A549 (cell line): Measurements from ENCODE around the gene PITPNM2. TPM values are rescaled to one million over a fixed set of nuclear protein-coding genes. Genes with fewer than 3 reads are reported as not detected.
A peak's percentile ranks its signal among the peaks of the same experiment; 100 is the strongest.

Experiments used
- ATAC-seq, 2 experiments: fragments of 200-7000 bp in 1 of 2; fragments of >200 bp in 1 of 2; cut with Nextera tagmentation in 1 of 2; cut with Tn5 transposase in 1 of 2; 3 replicates each; pipeline versions ENCODE4 v1.8.0 to v1.9.1; 2018 to 2020; ENCODE audit warnings: mild to moderate bottlenecking in 1 of 2, moderate library complexity in 1 of 2
- CTCF ChIA-PET: fragments of 300-600 bp; sonication (Branson Sonifier 250); formaldehyde crosslinking; extraction: SDS; loops from one replicate; lab custom pipeline; 2021; ENCODE audit warnings: antibody characterized with exemption, inconsistent platforms; lab: Yijun Ruan, JAX
- POLR2A ChIA-PET: fragments of 350-600 bp; formaldehyde crosslinking; extraction: SDS; loops from one replicate; lab custom pipeline; 2021; ENCODE audit warnings: antibody characterized with exemption, inconsistent platforms; lab: Yijun Ruan, JAX
- DNase-seq, 2 experiments: peaks; one replicate each; pipeline versions ENCODE4 v3.0.0 to v3.0.0-alpha.2; 2011 to 2016; ENCODE audit warnings: low read depth in 1 of 2, low spot score in 1 of 2
- FAIRE-seq: peaks from 2 replicates; lab custom pipeline; 2011; peaks lifted over from hg19 to GRCh38; lab: Jason Lieb, UNC
- H3K27ac ChIP-seq, 2 experiments: fragments of >200 bp; sonication (Bioruptor Twin); formaldehyde crosslinking; 3 replicates each; pipeline ENCODE4 v1.5.1; 2016 to 2017
- H3K4me1 ChIP-seq: fragments of >200 bp; sonication (Bioruptor Twin); formaldehyde crosslinking; 3 replicates; pipeline ENCODE4 v1.6.1; 2016
- H3K4me2 ChIP-seq: fragments of >200 bp; sonication (Bioruptor Twin); formaldehyde crosslinking; 3 replicates; pipeline ENCODE4 v1.6.1; 2016
- H3K4me3 ChIP-seq: fragments of >200 bp; sonication (Bioruptor Twin); formaldehyde crosslinking; 3 replicates; pipeline ENCODE4 v1.5.1; 2016
- H3K9me3 ChIP-seq: fragments of >200 bp; sonication (Bioruptor Twin); formaldehyde crosslinking; 3 replicates; pipeline ENCODE4 v1.6.1; 2016
- CBX2 ChIP-seq: fragments of 200-600 bp; sonication (generic); IDR thresholded peaks from 2 replicates; pipeline ENCODE4 v1.6.1; 2016; ENCODE audit warnings: low read depth, mild to moderate bottlenecking, borderline replicate concordance
- CEBPB ChIP-seq, 2 experiments: fragments of >200 bp in 1 of 2; sonication (Bioruptor Twin) in 1 of 2; formaldehyde crosslinking in 1 of 2; IDR thresholded peaks; 2 replicates each; pipeline ENCODE4 v1.6.1; 2012 to 2016
- CHD4 ChIP-seq: fragments of 200-600 bp; sonication (generic); IDR thresholded peaks from 2 replicates; pipeline ENCODE4 v1.6.1; 2016; ENCODE audit warnings: antibody characterized with exemption, mild to moderate bottlenecking, borderline replicate concordance
- HEYL ChIP-seq: fragments of 250-450 bp; sonication (Bioruptor Pico); IDR thresholded peaks from 2 replicates; pipeline ENCODE4 v1.8.0; 2021; ENCODE audit warnings: mild to moderate bottlenecking, moderate library complexity
- KDM1A ChIP-seq: fragments of 200-600 bp; sonication (generic); IDR thresholded peaks from 2 replicates; pipeline ENCODE4 v1.6.1; 2016; ENCODE audit warnings: low read depth, mild to moderate bottlenecking
- MYC ChIP-seq: IDR thresholded peaks from 2 replicates; pipeline ENCODE4 v1.6.1; 2012; ENCODE audit warnings: mild to moderate bottlenecking, inconsistent platforms, low read length, improper control_type of control experiment, borderline replicate concordance
- POLR2AphosphoS2 ChIP-seq: conservative IDR thresholded peaks from 2 replicates; pipeline ENCODE4 v1.6.1; 2012; ENCODE audit warnings: low read length, improper control_type of control experiment, inconsistent platforms
- RAD21 ChIP-seq, 2 experiments: fragments of >200 bp in 1 of 2; sonication (Bioruptor Twin) in 1 of 2; formaldehyde crosslinking in 1 of 2; IDR thresholded peaks in 1 of 2; conservative IDR thresholded peaks in 1 of 2; 2 replicates in 1 of 2; 3 replicates in 1 of 2; pipeline ENCODE4 v1.6.1; 2012 to 2018; ENCODE audit warnings: inconsistent platforms in 1 of 2
- RARB ChIP-seq: fragments of 250-450 bp; sonication (Bioruptor Pico); IDR thresholded peaks from 2 replicates; pipeline ENCODE4 v1.8.0; 2021; ENCODE audit warnings: mild to moderate bottlenecking, moderate library complexity
- RCOR1 ChIP-seq: fragments of 150-350 bp; IDR thresholded peaks from 2 replicates; pipeline ENCODE4 v1.6.1; 2014; ENCODE audit warnings: antibody characterized with exemption, low read length, low read depth
- RFX5 ChIP-seq: fragments of 450-650 bp; IDR thresholded peaks from 2 replicates; pipeline ENCODE4 v1.7.1; 2014; ENCODE audit warnings: antibody characterized with exemption, mild to moderate bottlenecking, moderate library complexity
- SREBF2 ChIP-seq: fragments of 450-650 bp; IDR thresholded peaks from 2 replicates; pipeline ENCODE4 v1.6.1; 2014; ENCODE audit warnings: mild to moderate bottlenecking, moderate library complexity
- TFCP2L1 ChIP-seq: fragments of 250-450 bp; sonication (Bioruptor Pico); IDR thresholded peaks from 2 replicates; pipeline ENCODE4 v1.5.0; 2021; ENCODE audit warnings: mild to moderate bottlenecking
- ZSCAN20 ChIP-seq: fragments of 250-450 bp; sonication (Bioruptor Pico); IDR thresholded peaks from 2 replicates; pipeline ENCODE4 v1.8.0; 2022; ENCODE audit warnings: mild to moderate bottlenecking, moderate library complexity
- WGBS: methylation state at CpG from one replicate; pipeline ENCODE4 v1.1.6; 2017; ENCODE audit errors: missing lambda C conversion rate; 5-methylcytosine and 5-hydroxymethylcytosine counted together
- polyA plus RNA-seq, 4 experiments: library from polyadenylated mRNA; depleted of rRNA in 3 of 4; stranded (reverse); fragments of >200 nt; fragmentation: RNase III in 1 of 4; extraction: RNeasy Plus Mini Kit Qiagen cat#74134 plus additional on column Dnase treatment in 1 of 4; gene quantifications; 2 replicates in 3 of 4; 3 replicates in 1 of 4; pipeline ENCODE4 v1.2.3, GENCODE V29; 2011 to 2017
- TF ChIP-seq, protein P1 (sequence below): fragments of 250-450 bp; sonication (Bioruptor Pico); IDR thresholded peaks from 2 replicates; pipeline ENCODE4 v1.5.0; 2020; ENCODE audit warnings: low read depth, mild to moderate bottlenecking, moderate library complexity
- TF ChIP-seq, protein P2 (sequence below): fragments of >200 bp; sonication (Bioruptor Twin); formaldehyde crosslinking; IDR thresholded peaks from 3 replicates; pipeline ENCODE4 v1.6.1; 2016

The PITPNM2 gene
- polyA plus RNA-seq, 2 of the 4 experiments (the other 2 are of a cell fraction) = 2.6 to 13.6 TPM

DNA sequence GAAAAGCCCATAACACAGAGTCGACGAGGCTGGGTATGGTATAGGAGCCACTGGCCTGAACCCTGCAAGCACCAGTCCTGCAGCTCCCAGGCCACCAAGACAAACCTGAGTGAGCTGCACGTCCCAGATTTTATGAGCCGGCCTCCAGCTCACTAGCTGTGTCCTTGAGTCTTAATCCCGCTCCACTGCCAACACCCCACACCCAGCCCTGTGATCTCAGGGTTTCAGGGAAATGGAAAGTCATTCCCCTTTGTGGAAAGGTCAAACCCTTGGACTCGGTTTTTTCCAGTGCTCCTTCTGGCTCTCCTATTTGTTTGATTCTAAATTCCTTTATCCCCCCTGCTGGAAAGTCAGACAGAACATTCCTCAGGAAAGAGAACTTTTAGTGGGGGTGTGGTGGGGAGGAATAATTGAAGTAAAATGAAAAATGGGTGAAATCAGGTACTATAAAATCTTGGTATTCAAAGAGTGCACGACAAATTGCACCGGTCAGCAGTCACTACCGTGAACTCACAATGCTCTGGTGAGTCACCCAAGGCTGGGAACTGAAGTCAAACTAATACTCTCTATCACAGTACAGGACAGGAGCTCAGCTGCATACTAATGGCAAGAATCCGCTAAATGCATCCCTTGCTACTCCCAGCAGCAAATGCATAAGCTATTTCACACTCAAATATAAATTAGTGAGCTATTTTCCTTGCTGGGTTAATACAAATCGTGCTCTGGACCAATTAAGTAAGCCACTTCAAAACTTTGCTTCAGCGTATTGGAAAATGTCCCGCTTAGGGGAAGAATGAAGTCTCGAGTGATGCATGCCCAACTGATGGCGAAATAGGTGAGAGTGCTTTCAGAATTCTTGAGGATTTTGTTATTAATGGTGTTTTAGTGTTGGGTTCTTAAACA, 9.0 kb downstream of the PITPNM2 start (continued):
- no peak for TF ChIP-seq RFX5
- no peak for TF ChIP-seq SREBF2
- no peak for TF ChIP-seq CBX2

GRCh38 chr12:123140676-123141614, 9.9 kb downstream of the PITPNM2 start:
- ChIA-PET POLR2A (interaction anchor here (0.7 to 2.4 kb wide), 3 partner anchors 9 to 92 kb away, joined by 4 to 13 read pairs (median 5); partner anchors contain the start of genes MPHOSPH9, MTRFR and PITPNM2), CTCF (interaction anchor here (0.6 to 8.4 kb wide), 9 partner anchors 8 to 98 kb away, joined by 3 to 48 read pairs (median 4); partner anchors contain the start of gene PITPNM2)
- ATAC-seq = no peak; a peak in 1 of 6 replicates
- DNase-seq = no peak
- TF ChIP-seq RCOR1 (peak; percentile 80; the same call in 1 of the 2 replicates), RAD21 (conservative IDR thresholded peaks at IDR 0.05 in 1 of 2, IDR thresholded peaks at IDR 0.05 in 1 of 2) (no peak), SREBF2 (no peak), KDM1A (peak; percentile 92; the same call in 1 of the 2 replicates), TFCP2L1 (CRISPR knock-in tag) (no peak), HEYL (CRISPR knock-in tag) (no peak)
- TF ChIP-seq, protein P1, sequence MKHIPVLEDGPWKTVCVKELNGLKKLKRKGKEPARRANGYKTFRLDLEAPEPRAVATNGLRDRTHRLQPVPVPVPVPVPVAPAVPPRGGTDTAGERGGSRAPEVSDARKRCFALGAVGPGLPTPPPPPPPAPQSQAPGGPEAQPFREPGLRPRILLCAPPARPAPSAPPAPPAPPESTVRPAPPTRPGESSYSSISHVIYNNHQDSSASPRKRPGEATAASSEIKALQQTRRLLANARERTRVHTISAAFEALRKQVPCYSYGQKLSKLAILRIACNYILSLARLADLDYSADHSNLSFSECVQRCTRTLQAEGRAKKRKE (CRISPR knock-in tag) = no peak
- WGBS = 70% methylated on average over 6 of the region's 6 CpGs
- 0 out of 3 replicates have a peak overlapping the region, but pooled peaks have one; percentile 6 for H3K4me3 ChIP-seq
- no peak for FAIRE-seq
- H3K4me2 ChIP-seq = peak overlapping the region; percentile 66
- peak overlapping the region; percentile 89 to 91 for H3K27ac ChIP-seq
- H3K4me1 ChIP-seq = peaks cover 53% of the 10 kb centered on the region
- H3K9me3 ChIP-seq = no peaks in the 10 kb centered on the region

GRCh38 chr12:123139926-123140675, 10.8 kb downstream of the PITPNM2 start:
- 57% methylated on average over 6 of the region's 6 CpGs for WGBS
- DNase-seq (peak in 1 of 2 experiments; percentile 64), ATAC-seq (peak; percentile 40 to 51), FAIRE-seq (no peak)
- CTCF ChIA-PET = interaction anchor here (0.6 to 8.4 kb wide), 8 partner anchors 9 to 98 kb away, joined by 3 to 48 read pairs (median 4); partner anchors contain the start of gene PITPNM2
- TF ChIP-seq RARB = no peak
- H3K4me2 ChIP-seq = peak overlapping the region; percentile 66
- H3K4me3 ChIP-seq = no peak overlapping the region
- H3K27ac ChIP-seq = peak overlapping the region; percentile 89 to 91
- POLR2A ChIA-PET = interaction anchor here (0.6 to 2.4 kb wide), 3 partner anchors 10 to 174 kb away, joined by 4 to 13 read pairs (median 5); partner anchors contain the start of genes ABCB9, MPHOSPH9, MTRFR and PITPNM2
- no peaks in the 10 kb centered on the region for H3K9me3 ChIP-seq
- peaks cover 53% of the 10 kb centered on the region for H3K4me1 ChIP-seq

DNA sequence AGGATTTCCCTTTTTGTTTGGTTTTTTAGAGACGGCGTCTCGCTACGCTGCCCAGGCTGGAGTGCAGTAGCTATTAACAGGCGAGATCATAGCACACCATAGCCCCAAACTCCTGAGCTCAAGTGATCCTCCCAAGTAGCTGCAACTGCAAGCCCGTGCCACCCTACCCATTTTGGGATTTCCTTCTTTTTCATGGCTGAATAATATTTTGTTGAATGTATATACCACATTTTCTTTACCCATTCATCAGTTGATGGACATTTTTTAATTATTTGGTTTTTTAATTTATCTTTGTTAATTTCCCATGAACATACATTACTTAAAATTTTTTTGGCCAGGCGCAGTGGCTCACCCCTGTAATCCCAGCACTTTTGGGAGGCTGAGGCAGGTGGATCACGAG, 15.2 kb downstream of the PITPNM2 start:
- no peak overlapping the region for H3K27ac ChIP-seq
- ATAC-seq (no peak), FAIRE-seq (no peak), DNase-seq (no peak)
- H3K4me2 ChIP-seq = no peak overlapping the region
- 72% methylated on average over 8 of the region's 8 CpGs for WGBS
- no peaks in the 10 kb centered on the region for H3K9me3 ChIP-seq
- TF ChIP-seq MYC (no peak), ZSCAN20 (no peak), CHD4 (no peak), CEBPB (IDR thresholded peaks at IDR 0.05) (no peak), POLR2AphosphoS2 (no peak)
- TF ChIP-seq, protein P1 (CRISPR knock-in tag) = no peak
- TF ChIP-seq, protein P2, sequence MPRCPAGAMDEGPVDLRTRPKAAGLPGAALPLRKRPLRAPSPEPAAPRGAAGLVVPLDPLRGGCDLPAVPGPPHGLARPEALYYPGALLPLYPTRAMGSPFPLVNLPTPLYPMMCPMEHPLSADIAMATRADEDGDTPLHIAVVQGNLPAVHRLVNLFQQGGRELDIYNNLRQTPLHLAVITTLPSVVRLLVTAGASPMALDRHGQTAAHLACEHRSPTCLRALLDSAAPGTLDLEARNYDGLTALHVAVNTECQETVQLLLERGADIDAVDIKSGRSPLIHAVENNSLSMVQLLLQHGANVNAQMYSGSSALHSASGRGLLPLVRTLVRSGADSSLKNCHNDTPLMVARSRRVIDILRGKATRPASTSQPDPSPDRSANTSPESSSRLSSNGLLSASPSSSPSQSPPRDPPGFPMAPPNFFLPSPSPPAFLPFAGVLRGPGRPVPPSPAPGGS = no peak
- POLR2A ChIA-PET = interaction anchor here (0.7 kb wide), 1 partner anchor 64 kb away, joined by 3 read pairs; no protein-coding TSS in a partner anchor
- H3K4me3 ChIP-seq = no peak overlapping the region
- CTCF ChIA-PET = interaction anchor here (1.5 to 2.5 kb wide), 3 partner anchors 8 to 92 kb away, joined by 4 to 9 read pairs (median 4); no protein-coding TSS in a partner anchor
- peaks cover 44% of the 10 kb centered on the region for H3K4me1 ChIP-seq
